ENCODE data around the gene SPSB3. TPM values are rescaled to one million over a fixed set of nuclear protein-coding genes. Genes with fewer than 3 reads are reported as not detected.

The SPSB3 gene
- total and polyA plus RNA-seq, 5 donors from 2014 or later = 61.1 to 85.2 (median 72.3) TPM

GRCh38 chr16:1794908-1795666, 12.7 kb upstream of the SPSB3 start:
- Mint-ChIP-seq H3K4me1 (peaks cover 0 to 2% (median 0%) of the 10 kb centered on the region in 4 donors), H3K27me3 (no peaks in the 10 kb centered on the region), H3K36me3 (peaks cover 3% of the 10 kb centered on the region), H3K4me3 (no peak overlapping the region), H3K9me3 (peaks cover 0 to 13% (median 2%) of the 10 kb centered on the region in 7 donors), H3K27ac (no peak overlapping the region)
- no peaks in the 10 kb centered on the region for H3K4me1 ChIP-seq (ENCODE audit: control insufficient read depth, insufficient read depth, low read length, poor library complexity, severe bottlenecking)
- H3K27ac ChIP-seq (ENCODE audit: insufficient read depth, low read length, poor library complexity, severe bottlenecking) = no peak overlapping the region
- H3K4me3 ChIP-seq (ENCODE audit: low read depth, low read length) = no peak overlapping the region
- H3K9me3 ChIP-seq (ENCODE audit: control insufficient read depth in 2 of 2, low read length in 2 of 2) = peaks cover 3 to 15% of the 10 kb centered on the region in 2 experiments
- no peak for DNase-seq
- H3K36me3 ChIP-seq (ENCODE audit: control insufficient read depth, insufficient read depth, low read length) = no peaks in the 10 kb centered on the region
- ATAC-seq (ENCODE audit: low read depth in 2 of 2) = no peak
- H3K27me3 ChIP-seq (ENCODE audit: control insufficient read depth, insufficient read depth, low read length) = no peaks in the 10 kb centered on the region

- Mint-ChIP-seq H3K9me3 (peaks cover 0 to 9% (median 2%) of the 10 kb centered on the region in 7 donors), H3K27me3 (no peaks in the 10 kb centered on the region), H3K36me3 (peaks cover 3% of the 10 kb centered on the region), H3K27ac (no peak overlapping the region), H3K4me1 (peaks cover 0 to 2% (median 0%) of the 10 kb centered on the region in 4 donors), H3K4me3 (no peak overlapping the region)
- Histone ChIP-seq H3K27me3 (ENCODE audit: control insufficient read depth, insufficient read depth, low read length) (no peaks in the 10 kb centered on the region), H3K36me3 (ENCODE audit: control insufficient read depth, insufficient read depth, low read length) (no peaks in the 10 kb centered on the region), H3K27ac (ENCODE audit: insufficient read depth, low read length, poor library complexity, severe bottlenecking) (no peak overlapping the region), H3K4me3 (ENCODE audit: low read depth, low read length) (no peak overlapping the region), H3K4me1 (ENCODE audit: control insufficient read depth, insufficient read depth, low read length, poor library complexity, severe bottlenecking) (no peaks in the 10 kb centered on the region), H3K9me3 (ENCODE audit: control insufficient read depth in 2 of 2, low read length in 2 of 2) (peaks cover 0 to 9% of the 10 kb centered on the region in 2 experiments)
- DNase-seq (no peak), ATAC-seq (ENCODE audit: low read depth in 2 of 2) (no peak)
Observed at GRCh38 chr16:1794221-1794871, 12.0 kb upstream of the SPSB3 start.

GRCh38 chr16:1793578-1794220, 11.3 kb upstream of the SPSB3 start, which contains the start of gene IGFALS:
TSS of gene IGFALS (minus strand) at chr16:1793705. CDS start at chr16:1793652, 53 bp downstream.
- ATAC-seq (ENCODE audit: low read depth in 2 of 2) (no peak), DNase-seq (no peak)

GRCh38 chr16:1792836-1793577, 10.6 kb upstream of the SPSB3 start:
- Mint-ChIP-seq H3K4me1 (peaks cover 0 to 5% (median under 1%) of the 10 kb centered on the region in 4 donors), H3K9me3 (peaks cover 0 to 6% (median 0%) of the 10 kb centered on the region in 7 donors), H3K27ac (no peak overlapping the region), H3K27me3 (no peaks in the 10 kb centered on the region), H3K4me3 (no peak overlapping the region), H3K36me3 (peaks cover 4% of the 10 kb centered on the region)
- H3K9me3 ChIP-seq (ENCODE audit: control insufficient read depth in 2 of 2, low read length in 2 of 2) = peaks cover 0 to 4% of the 10 kb centered on the region in 2 experiments
- DNase-seq (no peak), ATAC-seq (ENCODE audit: low read depth in 2 of 2) (no peak)
- no peaks in the 10 kb centered on the region for H3K27me3 ChIP-seq (ENCODE audit: control insufficient read depth, insufficient read depth, low read length)
- H3K27ac ChIP-seq (ENCODE audit: insufficient read depth, low read length, poor library complexity, severe bottlenecking) = no peak overlapping the region
- H3K36me3 ChIP-seq (ENCODE audit: control insufficient read depth, insufficient read depth, low read length) = peaks cover 7% of the 10 kb centered on the region
- no peak overlapping the region for H3K4me3 ChIP-seq (ENCODE audit: low read depth, low read length)
- H3K4me1 ChIP-seq (ENCODE audit: control insufficient read depth, insufficient read depth, low read length, poor library complexity, severe bottlenecking) = no peaks in the 10 kb centered on the region

More at GRCh38 chr16:1793578-1794220, 11.3 kb upstream of the SPSB3 start, which contains the start of gene IGFALS:
- no peak within 1 kb of the TSS for H3K4me3 ChIP-seq (ENCODE audit: low read depth, low read length)
- H3K9me3 ChIP-seq (ENCODE audit: control insufficient read depth in 2 of 2, low read length in 2 of 2) = peaks cover 0 to 7% of the 10 kb centered on the region in 2 experiments
- Mint-ChIP-seq H3K9me3 (peaks cover 0 to 6% (median 0%) of the 10 kb centered on the region in 7 donors), H3K27me3 (no peaks in the 10 kb centered on the region), H3K36me3 (peaks cover 4% of the 10 kb centered on the region), H3K4me3 (no peak within 1 kb of the TSS), H3K4me1 (peaks cover 0 to 4% (median under 1%) of the 10 kb centered on the region in 4 donors), H3K27ac (no peak within 1 kb of the TSS)
- no peaks in the 10 kb centered on the region for H3K4me1 ChIP-seq (ENCODE audit: control insufficient read depth, insufficient read depth, low read length, poor library complexity, severe bottlenecking)
- H3K36me3 ChIP-seq (ENCODE audit: control insufficient read depth, insufficient read depth, low read length) = peaks cover 3% of the 10 kb centered on the region
- H3K27me3 ChIP-seq (ENCODE audit: control insufficient read depth, insufficient read depth, low read length) = no peaks in the 10 kb centered on the region
- H3K27ac ChIP-seq (ENCODE audit: insufficient read depth, low read length, poor library complexity, severe bottlenecking) = no peak within 1 kb of the TSS

GRCh38 chr16:1791943-1792812, 9.8 kb upstream of the SPSB3 start:
- Histone ChIP-seq H3K27ac (ENCODE audit: insufficient read depth, low read length, poor library complexity, severe bottlenecking) (no peak overlapping the region), H3K27me3 (ENCODE audit: control insufficient read depth, insufficient read depth, low read length) (no peaks in the 10 kb centered on the region), H3K9me3 (ENCODE audit: control insufficient read depth in 2 of 2, low read length in 2 of 2) (no peaks in the 10 kb centered on the region), H3K4me1 (ENCODE audit: control insufficient read depth, insufficient read depth, low read length, poor library complexity, severe bottlenecking) (no peaks in the 10 kb centered on the region), H3K36me3 (ENCODE audit: control insufficient read depth, insufficient read depth, low read length) (peaks cover 12% of the 10 kb centered on the region), H3K4me3 (ENCODE audit: low read depth, low read length) (no peak overlapping the region)
- no peak for DNase-seq
- peaks cover 0 to 5% (median under 1%) of the 10 kb centered on the region in 4 donors for H3K4me1 Mint-ChIP-seq
- no peak overlapping the region for H3K4me3 Mint-ChIP-seq
- peaks cover 0 to 2% (median 0%) of the 10 kb centered on the region in 7 donors for H3K9me3 Mint-ChIP-seq
- no peak overlapping the region for H3K27ac Mint-ChIP-seq
- ATAC-seq (ENCODE audit: low read depth in 2 of 2) = no peak
- H3K36me3 Mint-ChIP-seq = peaks cover 4% of the 10 kb centered on the region
- H3K27me3 Mint-ChIP-seq = no peaks in the 10 kb centered on the region

- Histone ChIP-seq H3K9me3 (ENCODE audit: control insufficient read depth in 2 of 2, low read length in 2 of 2) (no peaks in the 10 kb centered on the region), H3K4me3 (ENCODE audit: low read depth, low read length) (no peak overlapping the region), H3K4me1 (ENCODE audit: control insufficient read depth, insufficient read depth, low read length, poor library complexity, severe bottlenecking) (no peaks in the 10 kb centered on the region), H3K27ac (ENCODE audit: insufficient read depth, low read length, poor library complexity, severe bottlenecking) (no peak overlapping the region), H3K27me3 (ENCODE audit: control insufficient read depth, insufficient read depth, low read length) (no peaks in the 10 kb centered on the region), H3K36me3 (ENCODE audit: control insufficient read depth, insufficient read depth, low read length) (peaks cover 18% of the 10 kb centered on the region)
- peaks cover 0 to 5% (median under 1%) of the 10 kb centered on the region in 4 donors for H3K4me1 Mint-ChIP-seq
- H3K27me3 Mint-ChIP-seq = no peaks in the 10 kb centered on the region
- no peaks in the 10 kb centered on the region for H3K9me3 Mint-ChIP-seq
- H3K36me3 Mint-ChIP-seq = peaks cover 4% of the 10 kb centered on the region
- ATAC-seq (ENCODE audit: low read depth in 2 of 2) = no peak
- H3K4me3 Mint-ChIP-seq = no peak overlapping the region
- DNase-seq = no peak
- H3K27ac Mint-ChIP-seq = no peak overlapping the region
Observed at GRCh38 chr16:1791256-1791942, 9.0 kb upstream of the SPSB3 start.

Measured in CD4-positive, CD25-positive, alpha-beta regulatory T cell (primary cell).